Germinal center (tissue), 1 donor: Measurements from ENCODE around the gene WDR93.
A peak's percentile ranks its signal among the peaks of the same experiment; 100 is the strongest.

Experiments
- DNase-seq: peaks from one replicate; pipeline ENCODE4 v3.0.0; 2012; ENCODE audit warnings: mixed read lengths, low spot score

The WDR93 gene

GRCh38 chr15:89662893-89663626 is 27.6 kb upstream of the WDR93 start:
- DNase-seq: no peak

- DNase-seq: no peak
Measured at GRCh38 chr15:89664441-89665350, 25.9 kb upstream of the WDR93 start.

- peak; percentile 54 for DNase-seq
Measured at GRCh38 chr15:89665449-89666181, 25.0 kb upstream of the WDR93 start.

- no peak for DNase-seq
Measured at GRCh38 chr15:89666184-89666857, 24.3 kb upstream of the WDR93 start.

- no peak for DNase-seq
Measured at GRCh38 chr15:89666858-89667705, 23.5 kb upstream of the WDR93 start.

GRCh38 chr15:89667706-89667960 is 23.0 kb upstream of the WDR93 start:
- no peak for DNase-seq

GRCh38 chr15:89668171-89668570 is 22.4 kb upstream of the WDR93 start:
- DNase-seq: no peak

- no peak for DNase-seq
Measured at GRCh38 chr15:89669309-89669865, 21.2 kb upstream of the WDR93 start.

- DNase-seq: no peak
Measured at GRCh38 chr15:89669941-89670340, 20.7 kb upstream of the WDR93 start.

GRCh38 chr15:89670971-89671560 is 19.5 kb upstream of the WDR93 start:
- DNase-seq: no peak

- no peak for DNase-seq
Measured at GRCh38 chr15:89671687-89672086, 18.9 kb upstream of the WDR93 start.

- no peak for DNase-seq
Measured at GRCh38 chr15:89672221-89673164, 18.1 kb upstream of the WDR93 start.

GRCh38 chr15:89673165-89673512 is 17.5 kb upstream of the WDR93 start:
- peak; percentile 68 for DNase-seq

- DNase-seq: no peak
Measured at GRCh38 chr15:89674526-89674925, 16.1 kb upstream of the WDR93 start.

- no peak for DNase-seq
Measured at GRCh38 chr15:89675606-89676005, 15.0 kb upstream of the WDR93 start.

- DNase-seq: no peak
Measured at GRCh38 chr15:89677381-89677780, 13.2 kb upstream of the WDR93 start.

GRCh38 chr15:89679212-89679611 is 11.4 kb upstream of the WDR93 start, which contains the start of gene PLIN1:
Gene PLIN1, minus strand, starts transcription at chr15:89679367. Its CDS starts 1,878 bp downstream, at chr15:89677489.
- DNase-seq: no peak

- DNase-seq: no peak
Measured at GRCh38 chr15:89680282-89680873, 10.2 kb upstream of the WDR93 start.

- no peak for DNase-seq
Measured at GRCh38 chr15:89681146-89681545, 9.5 kb upstream of the WDR93 start.
